ENCODE results near the gene RNF208.

DNA sequence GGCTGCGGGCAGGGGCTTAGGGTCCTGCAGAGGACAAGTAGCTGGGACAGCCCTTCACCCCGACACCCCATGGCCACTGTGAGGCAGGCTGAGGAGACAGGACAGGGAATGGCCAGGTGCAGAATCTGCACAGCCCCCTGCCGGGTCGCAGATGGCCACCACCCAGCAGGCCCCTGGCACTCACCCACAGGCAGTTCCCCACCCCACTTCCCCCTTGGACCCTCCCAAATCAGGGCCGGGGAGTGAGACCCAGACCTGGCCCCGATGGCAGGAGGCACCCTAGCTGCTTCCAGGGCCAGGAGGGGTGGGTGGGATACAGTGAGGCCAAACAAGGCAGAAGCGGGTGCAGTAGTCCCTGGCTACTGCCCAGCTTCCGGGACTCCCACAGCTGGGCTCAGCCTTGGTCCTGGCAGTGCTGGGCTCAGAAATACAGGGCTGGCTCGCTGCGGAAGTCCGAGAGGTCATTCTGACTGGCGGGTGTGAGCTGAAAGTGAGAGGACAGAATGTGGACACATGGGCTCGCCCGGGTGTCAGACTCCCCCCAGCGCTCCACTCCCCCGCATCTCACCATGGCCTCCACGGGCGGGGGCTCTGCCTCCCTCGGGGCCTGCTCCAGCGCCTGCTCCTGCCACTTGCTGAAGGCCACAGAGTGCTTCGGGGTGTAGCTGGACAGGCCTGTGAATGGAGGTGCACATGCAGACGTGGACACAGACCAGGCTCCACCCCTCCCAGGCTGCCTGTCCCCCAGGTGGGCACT, 30.2 kb downstream of the RNF208 start:
- TF ChIP-seq, protein P1, sequence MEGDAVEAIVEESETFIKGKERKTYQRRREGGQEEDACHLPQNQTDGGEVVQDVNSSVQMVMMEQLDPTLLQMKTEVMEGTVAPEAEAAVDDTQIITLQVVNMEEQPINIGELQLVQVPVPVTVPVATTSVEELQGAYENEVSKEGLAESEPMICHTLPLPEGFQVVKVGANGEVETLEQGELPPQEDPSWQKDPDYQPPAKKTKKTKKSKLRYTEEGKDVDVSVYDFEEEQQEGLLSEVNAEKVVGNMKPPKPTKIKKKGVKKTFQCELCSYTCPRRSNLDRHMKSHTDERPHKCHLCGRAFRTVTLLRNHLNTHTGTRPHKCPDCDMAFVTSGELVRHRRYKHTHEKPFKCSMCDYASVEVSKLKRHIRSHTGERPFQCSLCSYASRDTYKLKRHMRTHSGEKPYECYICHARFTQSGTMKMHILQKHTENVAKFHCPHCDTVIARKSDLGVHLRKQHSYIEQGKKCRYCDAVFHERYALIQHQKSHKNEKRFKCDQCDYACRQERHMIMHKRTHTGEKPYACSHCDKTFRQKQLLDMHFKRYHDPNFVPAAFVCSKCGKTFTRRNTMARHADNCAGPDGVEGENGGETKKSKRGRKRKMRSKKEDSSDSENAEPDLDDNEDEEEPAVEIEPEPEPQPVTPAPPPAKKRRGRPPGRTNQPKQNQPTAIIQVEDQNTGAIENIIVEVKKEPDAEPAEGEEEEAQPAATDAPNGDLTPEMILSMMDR (IDR thresholded peaks at IDR 0.05): no peak
- no peak for TF ChIP-seq EZH2 (IDR thresholded peaks at IDR 0.05)
- no peak for TF ChIP-seq EZH2phosphoT487 (IDR thresholded peaks at IDR 0.05)
